ENCODE measurements around the gene RAD54L.
"Not testable (repeated sequence)": the region's sequence is repeated elsewhere in the genome, so short reads cannot be mapped to it uniquely, and the experiment has no call there.

Gene RAD54L

GRCh38 chr1:46247436-46248121 is at the start of gene RAD54L:
Gene RAD54L, plus strand, starts transcription at chr1:46247763. Its CDS starts 643 bp downstream, at chr1:46248406.
- DNase-seq (ENCODE audit: extremely low read depth in 1 of 2, low read depth in 1 of 2), result peak; percentile 88 to 94

GRCh38 chr1:46197964-46198811 is 49.4 kb upstream of the RAD54L start, which contains the start of gene POMGNT1:
Gene POMGNT1, minus strand, starts transcription at chr1:46198434. Its CDS starts 613 bp downstream, at chr1:46197821.
- peak in 1 of 2 donors; percentile 64 for DNase-seq (ENCODE audit: extremely low read depth in 1 of 2, low read depth in 1 of 2)

- DNase-seq (ENCODE audit: extremely low read depth in 1 of 2, low read depth in 1 of 2), result no peak
Measured at GRCh38 chr1:46199233-46199749, 48.3 kb upstream of the RAD54L start.

GRCh38 chr1:46203738-46204405 is 43.7 kb upstream of the RAD54L start:
- DNase-seq (ENCODE audit: extremely low read depth in 1 of 2, low read depth in 1 of 2), result no peak

- DNase-seq (ENCODE audit: extremely low read depth in 1 of 2, low read depth in 1 of 2), result no peak
Measured at GRCh38 chr1:46204406-46204742, 43.2 kb upstream of the RAD54L start.

GRCh38 chr1:46205141-46205540 is 42.4 kb upstream of the RAD54L start:
- no peak for DNase-seq (ENCODE audit: extremely low read depth in 1 of 2, low read depth in 1 of 2)

GRCh38 chr1:46205791-46206190 is 41.8 kb upstream of the RAD54L start:
- no peak for DNase-seq (ENCODE audit: extremely low read depth in 1 of 2, low read depth in 1 of 2)

GRCh38 chr1:46206399-46206798 is 41.2 kb upstream of the RAD54L start:
- no peak for DNase-seq (ENCODE audit: extremely low read depth in 1 of 2, low read depth in 1 of 2)

GRCh38 chr1:46210561-46210960 is 37.0 kb upstream of the RAD54L start:
- DNase-seq (ENCODE audit: extremely low read depth in 1 of 2, low read depth in 1 of 2), result no peak

GRCh38 chr1:46211051-46211450 is 36.5 kb upstream of the RAD54L start:
- DNase-seq (ENCODE audit: extremely low read depth in 1 of 2, low read depth in 1 of 2), result no peak

GRCh38 chr1:46215504-46215903 is 32.1 kb upstream of the RAD54L start:
- DNase-seq (ENCODE audit: extremely low read depth in 1 of 2, low read depth in 1 of 2), result no peak

GRCh38 chr1:46218443-46218842 is 29.1 kb upstream of the RAD54L start:
- no peak for DNase-seq (ENCODE audit: extremely low read depth in 1 of 2, low read depth in 1 of 2)

- no peak for DNase-seq (ENCODE audit: extremely low read depth in 1 of 2, low read depth in 1 of 2)
Measured at GRCh38 chr1:46219551-46220520, 27.7 kb upstream of the RAD54L start.

GRCh38 chr1:46220808-46221207 is 26.8 kb upstream of the RAD54L start:
- no peak for DNase-seq (ENCODE audit: extremely low read depth in 1 of 2, low read depth in 1 of 2)

- DNase-seq (ENCODE audit: extremely low read depth in 1 of 2, low read depth in 1 of 2), result no peak
Measured at GRCh38 chr1:46221749-46222148, 25.8 kb upstream of the RAD54L start.

GRCh38 chr1:46223055-46223454 is 24.5 kb upstream of the RAD54L start:
- not testable (repeated sequence) for DNase-seq (ENCODE audit: extremely low read depth in 1 of 2, low read depth in 1 of 2)

- peak in 1 of 2 donors; percentile 32 for DNase-seq (ENCODE audit: extremely low read depth in 1 of 2, low read depth in 1 of 2)
Measured at GRCh38 chr1:46223472-46223943, 24.1 kb upstream of the RAD54L start.

GRCh38 chr1:46224966-46225365 is 22.6 kb upstream of the RAD54L start:
- DNase-seq (ENCODE audit: extremely low read depth in 1 of 2, low read depth in 1 of 2), result no peak

GRCh38 chr1:46231231-46231630 is 16.3 kb upstream of the RAD54L start:
- not testable (repeated sequence) for DNase-seq (ENCODE audit: extremely low read depth in 1 of 2, low read depth in 1 of 2)

GRCh38 chr1:46236882-46237281 is 10.7 kb upstream of the RAD54L start:
- DNase-seq (ENCODE audit: extremely low read depth in 1 of 2, low read depth in 1 of 2), result no peak
